NCI-H524 (cell line): ENCODE measurements around the gene VPS52.
"Not testable (repeated sequence)": the region's sequence is repeated elsewhere in the genome, so short reads cannot be mapped to it uniquely, and the experiment has no call there.

ENCODE experiments used
- DNase-seq, 2 experiments: peaks; one replicate each; lab custom pipeline; 2025; lab: John Stamatoyannopoulos, UW

VPS52 gene

GRCh38 chr6:33305052-33305451 is 33.4 kb upstream of the VPS52 start:
- peak; percentile 69 to 79 for DNase-seq

GRCh38 chr6:33304216-33304615 is 32.5 kb upstream of the VPS52 start:
- DNase-seq = no peak

- no peak for DNase-seq
Observed at GRCh38 chr6:33301877-33302276, 30.2 kb upstream of the VPS52 start.

- DNase-seq = peak; percentile 82 to 94
Observed at GRCh38 chr6:33299237-33299944, 27.7 kb upstream of the VPS52 start.

- peak; percentile 35 to 73 for DNase-seq
Observed at GRCh38 chr6:33298773-33299236, 27.1 kb upstream of the VPS52 start, which contains the start of gene RGL2. Gene RGL2, minus strand, starts transcription at chr6:33298942. Its CDS starts 332 bp downstream, at chr6:33298610.

GRCh38 chr6:33297956-33298772 is 26.5 kb upstream of the VPS52 start:
- DNase-seq = peak in 1 of 2 experiments; percentile 46

GRCh38 chr6:33297406-33297955 is 25.8 kb upstream of the VPS52 start:
- no peak for DNase-seq

- DNase-seq = no peak
Observed at GRCh38 chr6:33296797-33297405, 25.2 kb upstream of the VPS52 start.

GRCh38 chr6:33295621-33296369 is 24.1 kb upstream of the VPS52 start:
- DNase-seq = no peak

GRCh38 chr6:33294086-33294823 is 22.6 kb upstream of the VPS52 start:
- DNase-seq = no peak

- no peak for DNase-seq
Observed at GRCh38 chr6:33292996-33293682, 21.5 kb upstream of the VPS52 start.

GRCh38 chr6:33290459-33290858 is 18.8 kb upstream of the VPS52 start:
- DNase-seq = no peak

- DNase-seq = no peak
Observed at GRCh38 chr6:33289784-33290315, 18.2 kb upstream of the VPS52 start.

- DNase-seq = peak; percentile 65 to 89
Observed at GRCh38 chr6:33288921-33289783, 17.5 kb upstream of the VPS52 start, which contains the start of the genes PFDN6 and WDR46. Gene PFDN6, plus strand, starts transcription at chr6:33289601. Its CDS starts 256 bp downstream, at chr6:33289857. Gene WDR46, minus strand, starts transcription at chr6:33289239. Its CDS starts 69 bp downstream, at chr6:33289170.

GRCh38 chr6:33288141-33288920 is 16.7 kb upstream of the VPS52 start:
- no peak for DNase-seq

- DNase-seq = no peak
Observed at GRCh38 chr6:33286946-33287914, 15.6 kb upstream of the VPS52 start.

- DNase-seq = not testable (repeated sequence)
Observed at GRCh38 chr6:33285214-33285613, 13.5 kb upstream of the VPS52 start.
